MCF 10A (cell line): Measurements from ENCODE around the gene SLF2. TPM values are rescaled to one million over a fixed set of nuclear protein-coding genes. Genes with fewer than 3 reads are reported as not detected.

Experiments
- Bru-seq: library from RNA; stranded (reverse); fragments of 400-500 nt; gene quantifications from one replicate; lab custom pipeline; 2021; lab: Mats Ljungman, UMichigan
- BruChase-seq, 2 experiments: library from RNA; stranded (reverse); fragments of 400-500 nt; gene quantifications; one replicate each; lab custom pipeline; 2021; lab: Mats Ljungman, UMichigan
- BruUV-seq: library from RNA; stranded (reverse); fragments of 400-500 nt; replicated peaks from 2 replicates; lab custom pipeline; 2021; lab: Mats Ljungman, UMichigan
- CTCF ChIA-PET: fragments of 300-600 bp; sonication (Branson Sonifier 250); formaldehyde crosslinking; extraction: SDS; loops from one replicate; lab custom pipeline; 2021; ENCODE audit warnings: antibody characterized with exemption, inconsistent platforms; lab: Yijun Ruan, JAX
- POLR2A ChIA-PET: fragments of 300-600, 350-650 bp; sonication (Branson Sonifier 250); formaldehyde crosslinking; extraction: SDS; loops from one replicate; lab custom pipeline; 2020; ENCODE audit warnings: antibody characterized with exemption, inconsistent platforms; lab: Yijun Ruan, JAX
- DNase-seq: peaks from one replicate; pipeline ENCODE4 v3.0.0-alpha.2; 2018; ENCODE audit not compliant: unreplicated experiment
- H3K27ac Mint-ChIP-seq: one replicate; pipeline ENCODE4 v1.8.0; 2022; ENCODE audit warnings: mild to moderate bottlenecking, low read depth, mixed read lengths; ENCODE audit not compliant: unreplicated experiment
- H3K27me3 Mint-ChIP-seq: one replicate; pipeline ENCODE4 v1.8.0; 2022; ENCODE audit warnings: mixed read lengths; ENCODE audit not compliant: insufficient read depth, unreplicated experiment
- H3K36me3 Mint-ChIP-seq: one replicate; pipeline ENCODE4 v1.8.0; 2022; ENCODE audit warnings: mild to moderate bottlenecking, moderate library complexity, mixed read lengths; ENCODE audit not compliant: insufficient read depth, unreplicated experiment
- H3K4me1 Mint-ChIP-seq: one replicate; pipeline ENCODE4 v1.8.0; 2022; ENCODE audit warnings: mixed read lengths; ENCODE audit not compliant: insufficient read depth, unreplicated experiment
- H3K4me3 Mint-ChIP-seq: one replicate; pipeline ENCODE4 v1.8.0; 2022; ENCODE audit warnings: mild to moderate bottlenecking, moderate library complexity, mixed read lengths; ENCODE audit not compliant: unreplicated experiment
- H3K9me3 Mint-ChIP-seq: one replicate; pipeline ENCODE4 v1.8.0; 2022; ENCODE audit warnings: mixed read lengths; ENCODE audit not compliant: unreplicated experiment
- CTCF ChIP-seq: fragments of 200-600 bp; IDR thresholded peaks from one replicate; pipeline ENCODE4 v1.8.0; 2022; ENCODE audit warnings: antibody characterized with exemption, mild to moderate bottlenecking; ENCODE audit not compliant: unreplicated experiment
- intact Hi-C: fragments of 100-400 bp; cut with micrococcal nuclease; formaldehyde crosslinking; loops from 2 replicates; pipeline ENCODE4 v1.14.1; 2022
- long read RNA-seq: library from polyadenylated mRNA; stranded (forward); transcript quantifications from one replicate; pipeline ENCODE4 v2.0.0, GENCODE V29; 2022
- total RNA-seq: library from RNA; stranded (reverse); gene quantifications from 2 replicates; pipeline ENCODE4 v1.2.3, GENCODE V29; 2022

Gene SLF2, protein sequence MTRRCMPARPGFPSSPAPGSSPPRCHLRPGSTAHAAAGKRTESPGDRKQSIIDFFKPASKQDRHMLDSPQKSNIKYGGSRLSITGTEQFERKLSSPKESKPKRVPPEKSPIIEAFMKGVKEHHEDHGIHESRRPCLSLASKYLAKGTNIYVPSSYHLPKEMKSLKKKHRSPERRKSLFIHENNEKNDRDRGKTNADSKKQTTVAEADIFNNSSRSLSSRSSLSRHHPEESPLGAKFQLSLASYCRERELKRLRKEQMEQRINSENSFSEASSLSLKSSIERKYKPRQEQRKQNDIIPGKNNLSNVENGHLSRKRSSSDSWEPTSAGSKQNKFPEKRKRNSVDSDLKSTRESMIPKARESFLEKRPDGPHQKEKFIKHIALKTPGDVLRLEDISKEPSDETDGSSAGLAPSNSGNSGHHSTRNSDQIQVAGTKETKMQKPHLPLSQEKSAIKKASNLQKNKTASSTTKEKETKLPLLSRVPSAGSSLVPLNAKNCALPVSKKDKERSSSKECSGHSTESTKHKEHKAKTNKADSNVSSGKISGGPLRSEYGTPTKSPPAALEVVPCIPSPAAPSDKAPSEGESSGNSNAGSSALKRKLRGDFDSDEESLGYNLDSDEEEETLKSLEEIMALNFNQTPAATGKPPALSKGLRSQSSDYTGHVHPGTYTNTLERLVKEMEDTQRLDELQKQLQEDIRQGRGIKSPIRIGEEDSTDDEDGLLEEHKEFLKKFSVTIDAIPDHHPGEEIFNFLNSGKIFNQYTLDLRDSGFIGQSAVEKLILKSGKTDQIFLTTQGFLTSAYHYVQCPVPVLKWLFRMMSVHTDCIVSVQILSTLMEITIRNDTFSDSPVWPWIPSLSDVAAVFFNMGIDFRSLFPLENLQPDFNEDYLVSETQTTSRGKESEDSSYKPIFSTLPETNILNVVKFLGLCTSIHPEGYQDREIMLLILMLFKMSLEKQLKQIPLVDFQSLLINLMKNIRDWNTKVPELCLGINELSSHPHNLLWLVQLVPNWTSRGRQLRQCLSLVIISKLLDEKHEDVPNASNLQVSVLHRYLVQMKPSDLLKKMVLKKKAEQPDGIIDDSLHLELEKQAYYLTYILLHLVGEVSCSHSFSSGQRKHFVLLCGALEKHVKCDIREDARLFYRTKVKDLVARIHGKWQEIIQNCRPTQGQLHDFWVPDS
- total RNA-seq (27.0 and 30.6 TPM in 2 replicates), Bru-seq, nascent RNA (percentile 84 among the genes with signal in this experiment), BruChase-seq, experiment 1, labeled RNA remaining after a 6-hour chase (percentile 93 among the genes with signal in this experiment), BruChase-seq, experiment 2, labeled RNA remaining after a 2-hour chase (percentile 91 among the genes with signal in this experiment)
- long read RNA-seq, full-length matches to known transcripts, result 28 of 46 reads
- long read RNA-seq, partial matches to known transcripts, result 1 of 46 reads
- long read RNA-seq, other reads (novel, unspliced or antisense), result 17 of 46 reads

DNA sequence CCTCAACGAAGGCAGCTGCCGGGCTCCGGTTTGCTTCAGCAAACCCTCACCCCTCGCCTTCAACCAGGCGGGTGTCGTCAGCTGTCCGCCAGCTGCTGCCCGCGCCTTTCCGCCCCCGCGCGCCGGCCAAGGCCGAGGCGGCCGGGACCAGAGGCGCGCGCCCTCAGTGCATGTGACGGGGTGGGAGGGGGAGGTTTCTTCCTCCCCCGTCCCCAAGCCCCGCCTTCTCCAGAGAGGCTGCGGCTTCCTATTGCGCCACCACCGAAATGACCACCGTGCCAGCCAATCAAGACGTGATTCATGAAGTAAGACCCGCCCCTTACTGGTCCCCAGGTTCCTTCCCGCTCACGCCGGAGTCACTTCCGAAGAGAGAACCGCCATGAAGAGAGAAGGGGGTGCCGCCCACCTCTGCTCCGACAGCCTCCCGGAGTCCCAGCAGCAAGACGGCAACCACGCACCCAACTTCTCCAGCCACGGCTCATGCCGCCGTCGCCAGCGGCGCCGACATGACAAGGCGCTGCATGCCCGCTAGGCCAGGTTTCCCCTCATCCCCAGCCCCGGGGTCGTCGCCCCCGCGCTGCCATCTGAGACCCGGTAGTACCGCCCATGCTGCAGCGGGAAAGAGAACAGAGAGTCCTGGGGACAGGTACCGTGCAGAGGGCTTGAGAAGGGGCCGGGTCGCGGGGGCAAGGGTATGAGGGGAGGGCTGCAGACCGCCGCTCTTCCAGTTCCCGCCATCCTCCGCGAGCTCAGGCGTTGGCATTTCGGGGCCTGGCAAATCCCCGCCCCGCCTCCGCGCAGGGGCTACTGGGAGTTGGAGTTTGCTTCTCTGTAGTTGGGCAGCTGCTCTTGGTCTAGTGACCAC is at the start of gene SLF2:
TSS of gene SLF2 (plus strand) at position 359 of the 865 bp plus-strand sequence. CDS start at position 507, 148 bp downstream.
- Mint-ChIP-seq H3K27ac (peak within 1 kb of the TSS; percentile 64), H3K36me3 (peaks cover 17% of the 10 kb centered on the region), H3K27me3 (no peaks in the 10 kb centered on the region), H3K4me1 (peaks cover 15% of the 10 kb centered on the region), H3K9me3 (no peaks in the 10 kb centered on the region), H3K4me3 (peak within 1 kb of the TSS; percentile 97)
- POLR2A ChIA-PET, result interaction anchor here (0.6 to 2.0 kb wide), 22 partner anchors 9 to 1181 kb away, joined by 3 to 12 read pairs (median 3); partner anchors contain the start of genes COX15, CUTC, HIF1AN and MRPL43
- intact Hi-C loops, result no loop called here
- TF ChIP-seq CTCF, result no peak
- peak; percentile 98 for DNase-seq
- CTCF ChIA-PET, result interaction anchor here (0.6 to 1.3 kb wide), 3 partner anchors 9 to 381 kb away, joined by 3 read pairs; no protein-coding TSS in a partner anchor
- BruUV-seq, result no TSS peak

DNA sequence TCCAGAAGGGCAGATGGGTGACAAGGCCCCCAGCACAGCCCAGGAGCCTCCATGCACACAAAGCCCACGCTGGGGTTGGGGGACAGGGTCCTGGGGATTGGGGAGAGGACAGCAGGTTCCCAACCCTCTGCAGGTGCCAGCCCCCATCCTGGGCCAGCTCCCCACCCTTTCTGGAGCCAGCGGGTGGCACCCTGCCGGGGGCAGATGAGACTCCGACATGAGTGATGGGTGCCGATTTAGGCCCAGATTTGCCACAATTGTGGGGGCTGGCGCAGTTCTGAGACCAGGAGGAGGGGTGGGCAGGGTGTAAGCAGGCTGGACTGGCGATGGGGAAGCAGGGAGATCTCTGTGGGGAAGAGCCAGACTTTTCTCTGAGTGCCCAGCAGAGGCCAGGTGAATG is 49.3 kb upstream of the SLF2 start:
- no peak overlapping the region for H3K27ac Mint-ChIP-seq
- intact Hi-C loops, result no loop called here
- no peak overlapping the region for H3K4me3 Mint-ChIP-seq
- POLR2A ChIA-PET, result no interaction called here
- no peaks in the 10 kb centered on the region for H3K9me3 Mint-ChIP-seq
- no peak for TF ChIP-seq CTCF
- DNase-seq, result no peak
- CTCF ChIA-PET, result no interaction called here
- H3K36me3 Mint-ChIP-seq, result no peaks in the 10 kb centered on the region
- no peaks in the 10 kb centered on the region for H3K4me1 Mint-ChIP-seq
- peaks cover 71% of the 10 kb centered on the region for H3K27me3 Mint-ChIP-seq
- BruUV-seq, result no TSS peak

- Mint-ChIP-seq H3K36me3 (no peaks in the 10 kb centered on the region), H3K4me1 (no peaks in the 10 kb centered on the region), H3K27me3 (peaks cover 62% of the 10 kb centered on the region), H3K27ac (no peak overlapping the region), H3K4me3 (no peak overlapping the region), H3K9me3 (no peaks in the 10 kb centered on the region)
- BruUV-seq, result no TSS peak
- ChIA-PET CTCF (interaction anchor here (0.5 to 0.6 kb wide), 2 partner anchors 23 to 517 kb away, joined by 3 read pairs; partner anchors contain the start of gene SCD), POLR2A (interaction anchor here (0.6 kb wide), 1 partner anchor 807 kb away, joined by 3 read pairs; no protein-coding TSS in a partner anchor)
- intact Hi-C loops, result no loop called here
- no peak for DNase-seq
- no peak for TF ChIP-seq CTCF
Observed at GRCh38 chr10:100864036-100864885, 48.5 kb upstream of the SLF2 start.
